HCT116 (cell line): ENCODE measurements around the gene SLC16A1. TPM values are rescaled to one million over a fixed set of nuclear protein-coding genes. Genes with fewer than 3 reads are reported as not detected.
"Not testable (repeated sequence)": the region's sequence is repeated elsewhere in the genome, so short reads cannot be mapped to it uniquely, and the experiment has no call there.

Experiments
- ATAC-seq: fragments of 200-7000 bp; cut with Tn5 transposase; 2 replicates; pipeline ENCODE4 v1.9.1; 2020; ENCODE audit warnings: mild to moderate bottlenecking, moderate library complexity
- BruUV-seq: library from RNA; stranded (reverse); fragments of 400-500 nt; replicated peaks from 2 replicates; lab custom pipeline; 2021; lab: Mats Ljungman, UMichigan
- CTCF ChIA-PET: fragments of 300-600 bp; sonication (Branson Sonifier 250); formaldehyde crosslinking; loops from one replicate; lab custom pipeline; 2021; ENCODE audit warnings: antibody characterized with exemption; lab: Charles Lee
- POLR2A ChIA-PET: fragments of 300-600, 350-600 bp; sonication (Branson Sonifier 250); formaldehyde crosslinking; loops from one replicate; lab custom pipeline; 2021; ENCODE audit warnings: antibody characterized with exemption; lab: Charles Lee
- RAD21 ChIA-PET, 2 experiments: fragments of 300-600 bp; sonication (Branson Sonifier 250); formaldehyde crosslinking; loops; one replicate each; lab custom pipeline; 2023; ENCODE audit warnings: low total read pairs in 2 of 2; ENCODE audit not compliant: uncharacterized antibody in 2 of 2, unreplicated experiment in 2 of 2, low non-redundant PET in 1 of 2; lab: Charles Lee
- DNase-seq: peaks from one replicate; pipeline ENCODE4 v3.0.0-alpha.2; 2010; ENCODE audit warnings: low read depth, low spot score
- H2AFZ ChIP-seq: fragments of 200-600 bp; shearing (Covaris generic), sonication (generic); 2 replicates; pipeline ENCODE4 v1.6.1; 2017; ENCODE audit warnings: low read depth, mixed run types, mixed read lengths, antibody characterized with exemption, low read length; ENCODE audit not compliant: poor library complexity, severe bottlenecking
- H3K27ac ChIP-seq: 2 replicates; pipeline ENCODE4 v1.5.1; 2012; ENCODE audit warnings: low read depth, low read length
- H3K27me3 ChIP-seq: fragments of 200-600 bp; sonication (generic); 2 replicates; pipeline ENCODE4 v1.6.1; 2016; ENCODE audit warnings: mixed run types, low read length, mixed read lengths; ENCODE audit not compliant: insufficient read depth
- H3K36me3 ChIP-seq, 2 experiments: fragments of 200-500 bp in 1 of 2; fragments of 200-600 bp in 1 of 2; sonication (Bioruptor generic) in 1 of 2; sonication (generic) in 1 of 2; 2 replicates each; pipeline versions ENCODE4 v1.5.1 to v1.6.1; 2014 to 2016; ENCODE audit warnings: low read length in 2 of 2, inconsistent platforms in 1 of 2, mixed read lengths in 1 of 2, mixed run types in 1 of 2; ENCODE audit not compliant: insufficient read depth in 2 of 2, control insufficient read depth in 1 of 2
- H3K4me1 ChIP-seq, 2 experiments: fragments of 200-600 bp in 1 of 2; sonication (generic) in 1 of 2; 2 replicates each; pipeline versions ENCODE4 v1.5.1 to v1.6.1; 2012 to 2017; ENCODE audit warnings: low read length in 2 of 2, inconsistent platforms in 1 of 2, mild to moderate bottlenecking in 1 of 2, mixed read lengths in 1 of 2, mixed run types in 1 of 2, moderate library complexity in 1 of 2; ENCODE audit not compliant: insufficient read depth in 2 of 2, control insufficient read depth in 1 of 2
- H3K4me2 ChIP-seq: fragments of 200-600 bp; sonication (generic); 2 replicates; pipeline ENCODE4 v1.6.1; 2017; ENCODE audit warnings: mixed run types, low read length, mixed read lengths
- H3K4me3 ChIP-seq, 2 experiments: fragments of 200-600 bp in 1 of 2; sonication (generic) in 1 of 2; replicated peaks in 1 of 2; 2 replicates each; pipeline ENCODE4 v1.5.1; 2011 to 2016; ENCODE audit warnings: low read length in 2 of 2, control low read depth in 1 of 2, low read depth in 1 of 2, mild to moderate bottlenecking in 1 of 2, mixed read lengths in 1 of 2, mixed run types in 1 of 2
- H3K79me2 ChIP-seq: fragments of 200-600 bp; sonication (generic); 2 replicates; pipeline ENCODE4 v1.6.1; 2017; ENCODE audit warnings: mild to moderate bottlenecking, mixed run types, low read length, moderate library complexity, mixed read lengths; ENCODE audit not compliant: insufficient read depth
- H3K9ac ChIP-seq: fragments of 200-600 bp; sonication (generic); 2 replicates; pipeline ENCODE4 v1.6.1; 2016; ENCODE audit warnings: low read length, mixed read lengths
- H3K9me2 ChIP-seq: fragments of 200-600 bp; sonication (generic), shearing (Covaris generic); 2 replicates; pipeline ENCODE4 v1.6.1; 2017; ENCODE audit warnings: mixed run types, mild to moderate bottlenecking, moderate library complexity; ENCODE audit not compliant: insufficient read depth
- H3K9me3 ChIP-seq, 2 experiments: fragments of 200-500 bp in 1 of 2; fragments of 200-600 bp in 1 of 2; sonication (Bioruptor generic) in 1 of 2; sonication (generic) in 1 of 2; 2 replicates each; pipeline ENCODE4 v1.6.1; 2014 to 2017; ENCODE audit warnings: low read length in 2 of 2, mixed read lengths in 2 of 2, inconsistent platforms in 1 of 2, low read depth in 1 of 2, mild to moderate bottlenecking in 1 of 2, mixed run types in 1 of 2, moderate library complexity in 1 of 2; ENCODE audit not compliant: control insufficient read depth in 1 of 2, insufficient read depth in 1 of 2
- H4K20me1 ChIP-seq: fragments of 200-600 bp; sonication (generic), shearing (Covaris generic); 2 replicates; pipeline ENCODE4 v1.6.1; 2017; ENCODE audit warnings: mixed run types, mild to moderate bottlenecking, moderate library complexity; ENCODE audit not compliant: insufficient read depth
- ATF3 ChIP-seq: IDR thresholded peaks from 2 replicates; pipeline ENCODE4 v1.6.1; 2012
- EGR1 ChIP-seq: IDR thresholded peaks from 2 replicates; pipeline ENCODE4 v1.6.1; 2012; ENCODE audit warnings: low read depth
- ELF1 ChIP-seq: IDR thresholded peaks from 2 replicates; pipeline ENCODE4 v1.6.1; 2012; ENCODE audit warnings: low read depth, borderline replicate concordance
- POLR2AphosphoS5 ChIP-seq: IDR thresholded peaks from 2 replicates; pipeline ENCODE4 v1.6.1; 2011; ENCODE audit warnings: mild to moderate bottlenecking, low read depth, low read length, moderate library complexity
- RAD21 ChIP-seq: IDR thresholded peaks from 2 replicates; pipeline ENCODE4 v1.6.1; 2012; ENCODE audit warnings: low read depth, mild to moderate bottlenecking
- REST ChIP-seq: IDR thresholded peaks from 2 replicates; pipeline ENCODE4 v1.6.1; 2012; ENCODE audit warnings: low read depth
- TCF7L2 ChIP-seq: IDR thresholded peaks from 2 replicates; pipeline ENCODE4 v1.7.0; 2011; ENCODE audit warnings: borderline replicate concordance, inconsistent platforms; ENCODE audit not compliant: insufficient read depth, insufficient read length; ENCODE audit errors: extremely low read depth
- intact Hi-C: fragments of 100-400 bp; cut with micrococcal nuclease; formaldehyde crosslinking; loops from 2 replicates; pipeline ENCODE4 v1.10.0; 2022
- total RNA-seq: library from RNA; stranded (reverse); gene quantifications from one replicate; pipeline ENCODE4 v1.2.1, GENCODE V29; 2021; ENCODE audit not compliant: unreplicated experiment

The SLC16A1 gene
- total RNA-seq, 1 experiment from 2014 or later: 96.7 TPM

- Histone ChIP-seq H3K79me2 (no peaks in the 10 kb centered on the region), H3K9me2 (no peaks in the 10 kb centered on the region), H3K4me1 (no peaks in the 10 kb centered on the region), H2AFZ (no peak overlapping the region), H3K36me3 (no peaks in the 10 kb centered on the region), H3K27me3 (no peaks in the 10 kb centered on the region), H3K27ac (no peak overlapping the region), H4K20me1 (no peaks in the 10 kb centered on the region), H3K4me3 (no peak overlapping the region), H3K4me2 (no peak overlapping the region), H3K9me3 (no peaks in the 10 kb centered on the region), H3K9ac (no peak overlapping the region)
- no peak for ATAC-seq
- TF ChIP-seq TCF7L2 (no peak), POLR2AphosphoS5 (no peak)
- ChIA-PET RAD21 (no interaction called here), CTCF (no interaction called here), POLR2A (no interaction called here)
- intact Hi-C loops: no loop called here
- DNase-seq: no peak
- BruUV-seq: no TSS peak
Observed at GRCh38 chr1:112995890-112996289, 39.9 kb upstream of the SLC16A1 start.

GRCh38 chr1:112995021-112995420, 39.0 kb upstream of the SLC16A1 start:
- DNase-seq, H3K4me2 ChIP-seq, H3K79me2 ChIP-seq, H2AFZ ChIP-seq, POLR2A ChIA-PET, CTCF ChIA-PET, H3K4me3 ChIP-seq, H3K27ac ChIP-seq, H3K9ac ChIP-seq, BruUV-seq, ATAC-seq, H3K9me3 ChIP-seq, H3K27me3 ChIP-seq, H3K9me2 ChIP-seq, H3K36me3 ChIP-seq, H4K20me1 ChIP-seq, H3K4me1 ChIP-seq, intact Hi-C loops, RAD21 ChIA-PET: not testable (repeated sequence)

GRCh38 chr1:112992780-112993179, 36.8 kb upstream of the SLC16A1 start:
- no TSS peak for BruUV-seq
- Histone ChIP-seq H2AFZ (no peak overlapping the region), H4K20me1 (no peaks in the 10 kb centered on the region), H3K4me3 (no peak overlapping the region), H3K27ac (no peak overlapping the region), H3K9me2 (no peaks in the 10 kb centered on the region), H3K9me3 (no peaks in the 10 kb centered on the region), H3K9ac (no peak overlapping the region), H3K27me3 (no peaks in the 10 kb centered on the region), H3K4me1 (no peaks in the 10 kb centered on the region), H3K4me2 (no peak overlapping the region), H3K36me3 (no peaks in the 10 kb centered on the region), H3K79me2 (no peaks in the 10 kb centered on the region)
- DNase-seq (no peak), ATAC-seq (no peak)
- ChIA-PET RAD21 (no interaction called here), POLR2A (interaction anchor here (1.2 kb wide), 1 partner anchor 37 kb away, joined by 3 read pairs; the partner anchor contains the start of gene SLC16A1), CTCF (no interaction called here)
- intact Hi-C loops: no loop called here
- no peak for TF ChIP-seq TCF7L2
- TF ChIP-seq REST: no peak
- no peak for TF ChIP-seq ELF1
- no peak for TF ChIP-seq ATF3
- TF ChIP-seq EGR1: no peak
- no peak for TF ChIP-seq RAD21
